ENCODE data around the gene RPL14. TPM values are rescaled to one million over a fixed set of nuclear protein-coding genes. Genes with fewer than 3 reads are reported as not detected.
A peak's percentile ranks its signal among the peaks of the same experiment; 100 is the strongest.

Gene RPL14
- total RNA-seq = 901 TPM
- long read RNA-seq, full-length matches to known transcripts = 187 of 203 reads
- long read RNA-seq, partial matches to known transcripts = 5 of 203 reads
- long read RNA-seq, other reads (novel, unspliced or antisense) = 11 of 203 reads

- Histone ChIP-seq H3K4me3 (peak within 1 kb of the TSS; percentile 90), H3K27me3 (ENCODE audit: low read depth) (no peaks in the 10 kb centered on the region), H3K4me1 (peaks cover 50% of the 10 kb centered on the region), H3K27ac (replicated peaks) (peak within 1 kb of the TSS; percentile 90), H3K9me3 (replicated peaks) (no peaks in the 10 kb centered on the region), H3K36me3 (peaks cover 40% of the 10 kb centered on the region)
- DNase-seq = peak; percentile 96
- TF ChIP-seq CTCF (IDR thresholded peaks at IDR 0.05; ENCODE audit: borderline replicate concordance) = no peak
- intact Hi-C loops (cut with micrococcal nuclease) = no loop called here
Observed at GRCh38 chr3:40456940-40457823, at the start of gene RPL14. Gene RPL14, plus strand, starts transcription at chr3:40457339. Its CDS starts 133 bp downstream, at chr3:40457472.

- TF ChIP-seq CTCF (IDR thresholded peaks at IDR 0.05; ENCODE audit: borderline replicate concordance) = no peak
- peaks cover 5% of the 10 kb centered on the region for H3K4me1 ChIP-seq
- H3K27ac ChIP-seq (replicated peaks) = no peak overlapping the region
- H3K9me3 ChIP-seq (replicated peaks) = no peaks in the 10 kb centered on the region
- H3K36me3 ChIP-seq = no peaks in the 10 kb centered on the region
- H3K4me3 ChIP-seq = no peak overlapping the region
- intact Hi-C loops (cut with micrococcal nuclease) = no loop called here
- no peak for DNase-seq
- no peaks in the 10 kb centered on the region for H3K27me3 ChIP-seq (ENCODE audit: low read depth)
Observed at GRCh38 chr3:40407611-40408010, 49.5 kb upstream of the RPL14 start.

GRCh38 chr3:40414270-40414669 lies 42.9 kb upstream of the RPL14 start:
- intact Hi-C loops (cut with micrococcal nuclease) = no loop called here
- peaks cover 20% of the 10 kb centered on the region for H3K4me1 ChIP-seq

GRCh38 chr3:40417845-40418543 lies 39.1 kb upstream of the RPL14 start:
- no peak for DNase-seq
- H3K9me3 ChIP-seq (replicated peaks) = no peaks in the 10 kb centered on the region
- intact Hi-C loops (cut with micrococcal nuclease) = no loop called here
- no peak overlapping the region for H3K27ac ChIP-seq (replicated peaks)
- peaks cover 15% of the 10 kb centered on the region for H3K4me1 ChIP-seq
- H3K27me3 ChIP-seq (ENCODE audit: low read depth) = no peaks in the 10 kb centered on the region
- no peak overlapping the region for H3K4me3 ChIP-seq
- TF ChIP-seq CTCF (IDR thresholded peaks at IDR 0.05; ENCODE audit: borderline replicate concordance) = no peak
- peaks cover 3% of the 10 kb centered on the region for H3K36me3 ChIP-seq

More at GRCh38 chr3:40414270-40414669, 42.9 kb upstream of the RPL14 start:
- Histone ChIP-seq H3K9me3 (replicated peaks) (no peaks in the 10 kb centered on the region), H3K36me3 (no peaks in the 10 kb centered on the region), H3K4me3 (no peak overlapping the region), H3K27me3 (ENCODE audit: low read depth) (no peaks in the 10 kb centered on the region), H3K27ac (replicated peaks) (peak overlapping the region; percentile 56)
- no peak for DNase-seq
- TF ChIP-seq CTCF (IDR thresholded peaks at IDR 0.05; ENCODE audit: borderline replicate concordance) = no peak

- no peak for TF ChIP-seq CTCF (IDR thresholded peaks at IDR 0.05; ENCODE audit: borderline replicate concordance)
- no peaks in the 10 kb centered on the region for H3K27me3 ChIP-seq (ENCODE audit: low read depth)
- intact Hi-C loops (cut with micrococcal nuclease) = no loop called here
Observed at GRCh38 chr3:40422861-40423260, 34.3 kb upstream of the RPL14 start.

More at GRCh38 chr3:40422861-40423260, 34.3 kb upstream of the RPL14 start:
- H3K4me1 ChIP-seq = no peaks in the 10 kb centered on the region
- DNase-seq = no peak
- no peak overlapping the region for H3K27ac ChIP-seq (replicated peaks)
- H3K4me3 ChIP-seq = no peak overlapping the region
- H3K36me3 ChIP-seq = peaks cover 14% of the 10 kb centered on the region
- H3K9me3 ChIP-seq (replicated peaks) = no peaks in the 10 kb centered on the region
